ENCODE measurements around the gene THSD4.

The THSD4 gene

DNA sequence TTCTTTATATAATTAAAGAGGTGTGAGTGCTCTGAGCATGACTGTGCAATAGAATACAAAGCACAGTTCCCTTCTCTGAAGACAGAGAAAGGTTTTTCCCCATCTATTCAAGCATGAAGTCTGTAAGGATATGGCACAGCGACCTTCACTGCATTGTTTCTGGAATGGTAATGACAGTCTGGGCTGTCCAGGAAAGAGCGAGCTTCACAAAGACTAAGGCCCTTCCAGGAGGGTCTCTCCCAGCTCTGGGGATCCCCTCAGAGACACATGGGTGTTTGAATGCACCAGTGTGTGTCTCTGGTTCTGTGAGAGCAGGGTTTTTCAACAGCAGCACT lies 515.2 kb downstream of the THSD4 start:
- no peaks in the 10 kb centered on the region for H3F3A ChIP-seq (ENCODE audit: insufficient read depth, low read length)
- no peaks in the 10 kb centered on the region for H3K9me2 ChIP-seq (ENCODE audit: low read depth, low read length)
- TF ChIP-seq, protein P1, sequence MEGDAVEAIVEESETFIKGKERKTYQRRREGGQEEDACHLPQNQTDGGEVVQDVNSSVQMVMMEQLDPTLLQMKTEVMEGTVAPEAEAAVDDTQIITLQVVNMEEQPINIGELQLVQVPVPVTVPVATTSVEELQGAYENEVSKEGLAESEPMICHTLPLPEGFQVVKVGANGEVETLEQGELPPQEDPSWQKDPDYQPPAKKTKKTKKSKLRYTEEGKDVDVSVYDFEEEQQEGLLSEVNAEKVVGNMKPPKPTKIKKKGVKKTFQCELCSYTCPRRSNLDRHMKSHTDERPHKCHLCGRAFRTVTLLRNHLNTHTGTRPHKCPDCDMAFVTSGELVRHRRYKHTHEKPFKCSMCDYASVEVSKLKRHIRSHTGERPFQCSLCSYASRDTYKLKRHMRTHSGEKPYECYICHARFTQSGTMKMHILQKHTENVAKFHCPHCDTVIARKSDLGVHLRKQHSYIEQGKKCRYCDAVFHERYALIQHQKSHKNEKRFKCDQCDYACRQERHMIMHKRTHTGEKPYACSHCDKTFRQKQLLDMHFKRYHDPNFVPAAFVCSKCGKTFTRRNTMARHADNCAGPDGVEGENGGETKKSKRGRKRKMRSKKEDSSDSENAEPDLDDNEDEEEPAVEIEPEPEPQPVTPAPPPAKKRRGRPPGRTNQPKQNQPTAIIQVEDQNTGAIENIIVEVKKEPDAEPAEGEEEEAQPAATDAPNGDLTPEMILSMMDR (IDR thresholded peaks at IDR 0.05; ENCODE audit: low read length): no peak
- no peak for TF ChIP-seq EZH2 (IDR thresholded peaks at IDR 0.05; ENCODE audit: borderline replicate concordance, low read length)
- H4K20me1 ChIP-seq (ENCODE audit: insufficient read depth, low read length): no peaks in the 10 kb centered on the region
- H3K27me3 ChIP-seq (ENCODE audit: insufficient read depth, low read length): no peaks in the 10 kb centered on the region
- no peaks in the 10 kb centered on the region for H3K4me1 ChIP-seq (ENCODE audit: insufficient read depth, low read length, severe bottlenecking)
- H3K27ac ChIP-seq (ENCODE audit: low read depth, low read length, poor library complexity, severe bottlenecking): no peak overlapping the region
- H3K9me3 ChIP-seq (ENCODE audit: low read length): no peaks in the 10 kb centered on the region
- no peaks in the 10 kb centered on the region for H3K79me2 ChIP-seq (ENCODE audit: insufficient read depth, low read length)
- H3K4me2 ChIP-seq (ENCODE audit: low read length): no peak overlapping the region
- H2AFZ ChIP-seq (ENCODE audit: low read length): no peak overlapping the region
- H3K36me3 ChIP-seq (ENCODE audit: insufficient read depth, low read length): no peaks in the 10 kb centered on the region
- H3K4me3 ChIP-seq (ENCODE audit: low read depth, low read length, poor library complexity, severe bottlenecking): no peak overlapping the region
- H3K9ac ChIP-seq (ENCODE audit: low read length): no peak overlapping the region

GRCh38 chr15:71632576-71633195 lies 517.4 kb downstream of the THSD4 start:
- H3K27ac ChIP-seq (ENCODE audit: low read depth, low read length, poor library complexity, severe bottlenecking): no peak overlapping the region
- no peak overlapping the region for H3K4me3 ChIP-seq (ENCODE audit: low read depth, low read length, poor library complexity, severe bottlenecking)
- H4K20me1 ChIP-seq (ENCODE audit: insufficient read depth, low read length): no peaks in the 10 kb centered on the region
- H3K4me2 ChIP-seq (ENCODE audit: low read length): no peak overlapping the region
- H3K36me3 ChIP-seq (ENCODE audit: insufficient read depth, low read length): no peaks in the 10 kb centered on the region
- no peak overlapping the region for H2AFZ ChIP-seq (ENCODE audit: low read length)
- no peaks in the 10 kb centered on the region for H3K9me3 ChIP-seq (ENCODE audit: low read length)
- H3F3A ChIP-seq (ENCODE audit: insufficient read depth, low read length): no peaks in the 10 kb centered on the region
- H3K4me1 ChIP-seq (ENCODE audit: insufficient read depth, low read length, severe bottlenecking): no peaks in the 10 kb centered on the region
- TF ChIP-seq, protein P1 (IDR thresholded peaks at IDR 0.05; ENCODE audit: low read length): no peak
- no peak overlapping the region for H3K9ac ChIP-seq (ENCODE audit: low read length)
- no peaks in the 10 kb centered on the region for H3K27me3 ChIP-seq (ENCODE audit: insufficient read depth, low read length)
- H3K9me2 ChIP-seq (ENCODE audit: low read depth, low read length): no peaks in the 10 kb centered on the region
- H3K79me2 ChIP-seq (ENCODE audit: insufficient read depth, low read length): no peaks in the 10 kb centered on the region

DNA sequence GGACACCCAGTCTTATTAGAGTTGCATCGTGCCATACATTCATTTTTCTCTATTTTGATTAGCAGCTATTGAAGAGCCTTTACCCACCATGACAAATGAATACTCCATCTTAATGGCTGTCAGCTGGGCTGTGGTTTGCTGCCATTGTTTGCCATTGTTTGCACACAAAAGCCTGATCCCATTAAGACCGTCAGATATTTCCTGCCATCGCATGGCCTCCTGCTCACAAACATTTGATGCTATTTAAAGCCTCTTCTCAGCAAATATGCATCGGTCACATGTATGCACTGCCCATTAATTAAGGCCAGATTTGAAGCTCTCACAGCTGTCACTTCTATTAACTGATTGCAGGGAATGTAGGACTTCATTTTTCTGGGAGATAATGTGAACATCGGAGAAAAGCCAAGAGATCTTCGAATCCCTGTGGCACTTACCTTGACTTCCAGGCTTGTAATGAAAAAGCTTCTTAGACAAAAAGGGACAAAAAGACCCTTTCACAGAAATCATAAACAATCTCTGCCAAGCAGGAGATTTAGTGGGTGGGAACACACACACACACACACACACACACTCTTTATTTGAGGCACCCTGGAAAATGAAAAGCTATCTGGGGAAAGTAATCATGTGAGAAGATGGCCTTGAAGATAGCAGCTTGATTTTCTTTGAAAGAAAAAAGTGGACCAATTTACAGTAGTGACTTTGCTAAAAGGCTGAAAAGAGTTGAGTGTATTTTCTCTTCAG lies 519.7 kb downstream of the THSD4 start:
- no peaks in the 10 kb centered on the region for H4K20me1 ChIP-seq (ENCODE audit: insufficient read depth, low read length)
- no peaks in the 10 kb centered on the region for H3K27me3 ChIP-seq (ENCODE audit: insufficient read depth, low read length)
- H3K36me3 ChIP-seq (ENCODE audit: insufficient read depth, low read length): no peaks in the 10 kb centered on the region
- H3K4me2 ChIP-seq (ENCODE audit: low read length): no peak overlapping the region
- H3F3A ChIP-seq (ENCODE audit: insufficient read depth, low read length): no peaks in the 10 kb centered on the region
- no peak overlapping the region for H2AFZ ChIP-seq (ENCODE audit: low read length)
- no peaks in the 10 kb centered on the region for H3K79me2 ChIP-seq (ENCODE audit: insufficient read depth, low read length)
- TF ChIP-seq, protein P1 (IDR thresholded peaks at IDR 0.05; ENCODE audit: low read length): no peak
- no peak for TF ChIP-seq EZH2 (IDR thresholded peaks at IDR 0.05; ENCODE audit: borderline replicate concordance, low read length)
- no peaks in the 10 kb centered on the region for H3K9me2 ChIP-seq (ENCODE audit: low read depth, low read length)
- H3K4me1 ChIP-seq (ENCODE audit: insufficient read depth, low read length, severe bottlenecking): no peaks in the 10 kb centered on the region
- no peaks in the 10 kb centered on the region for H3K9me3 ChIP-seq (ENCODE audit: low read length)
- no peak overlapping the region for H3K27ac ChIP-seq (ENCODE audit: low read depth, low read length, poor library complexity, severe bottlenecking)
- no peak overlapping the region for H3K4me3 ChIP-seq (ENCODE audit: low read depth, low read length, poor library complexity, severe bottlenecking)
- H3K9ac ChIP-seq (ENCODE audit: low read length): no peak overlapping the region
